SU-DHL-6 (cell line): Measurements from ENCODE around the gene COPE.

ENCODE experiments used
- CTCF ChIP-seq: fragments of 200-600 bp; sonication (generic); IDR thresholded peaks from one replicate; pipeline ENCODE4 v1.5.1; 2017; ENCODE audit warnings: antibody characterized with exemption, mild to moderate bottlenecking, low read length, moderate library complexity; ENCODE audit not compliant: insufficient read depth, poor library complexity, severe bottlenecking
- EZH2phosphoT487 ChIP-seq: fragments of 200-600 bp; sonication (generic), shearing (Covaris generic); conservative IDR thresholded peaks from 2 replicates; pipeline ENCODE4 v1.6.1; 2018; ENCODE audit warnings: mild to moderate bottlenecking, antibody characterized with exemption, low read length, moderate library complexity, mixed read lengths

DNA sequence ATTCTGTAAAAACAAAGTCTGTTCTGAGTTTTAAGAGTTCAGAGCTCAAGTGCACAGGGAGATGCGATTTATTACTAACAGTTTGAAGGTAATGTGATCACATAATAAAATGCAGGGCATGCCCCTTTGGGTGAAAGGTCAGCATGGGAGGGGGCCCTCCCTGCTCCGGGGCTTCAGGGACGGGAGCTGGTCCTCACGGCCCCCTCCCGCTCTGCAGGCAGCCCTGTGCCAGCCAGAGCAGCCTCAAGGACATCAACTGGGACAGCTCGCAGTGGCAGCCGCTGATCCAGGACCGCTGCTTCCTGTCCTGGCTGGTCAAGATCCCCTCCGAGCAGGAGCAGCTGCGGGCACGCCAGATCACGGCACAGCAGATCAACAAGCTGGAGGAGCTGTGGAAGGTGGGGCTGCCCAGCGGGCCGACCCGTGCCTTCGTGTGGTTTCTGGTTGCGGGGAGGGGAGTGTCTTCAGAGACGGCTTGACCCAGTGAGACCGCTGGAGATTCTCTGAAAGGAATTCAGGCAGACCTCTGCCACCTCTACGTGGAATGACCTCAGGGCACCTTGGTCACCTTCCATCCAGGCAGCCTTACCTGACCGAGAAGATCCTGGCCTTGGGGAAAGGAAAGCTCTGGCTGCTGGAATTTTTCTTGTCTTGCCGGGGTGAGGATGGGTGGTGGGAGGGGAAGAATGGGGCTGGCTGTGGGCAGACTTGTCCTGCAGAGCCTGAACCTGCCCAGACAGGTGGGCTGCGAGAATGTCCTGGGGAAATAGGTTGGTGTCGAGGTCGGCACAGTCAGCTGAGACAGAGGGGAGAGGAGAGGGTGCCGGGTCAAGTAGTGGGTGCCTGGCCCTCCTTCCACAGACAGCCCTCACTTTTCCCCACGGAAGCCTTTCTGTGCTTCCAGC lies 68.5 kb downstream of the COPE start:
- TF ChIP-seq CTCF, result no peak
- no peak for TF ChIP-seq EZH2phosphoT487
